DOHH2 (cell line): ENCODE results near the gene SLC44A1.
A peak's percentile ranks its signal among the peaks of the same experiment; 100 is the strongest.

Source experiments
- H3F3A ChIP-seq: fragments of 200-600 bp; sonication (generic), shearing (Covaris generic); 2 replicates; pipeline ENCODE4 v1.6.0; 2016; ENCODE audit warnings: antibody characterized with exemption, mild to moderate bottlenecking; ENCODE audit not compliant: control insufficient read depth, insufficient read depth
- H3K27ac ChIP-seq: fragments of 200-600 bp; sonication (generic); 2 replicates; pipeline ENCODE4 v1.5.1; 2014; ENCODE audit warnings: low read depth, mild to moderate bottlenecking, low read length, moderate library complexity
- H3K27me3 ChIP-seq: fragments of 200-600 bp; sonication (generic); 2 replicates; pipeline ENCODE4 v1.6.1; 2014; ENCODE audit warnings: mild to moderate bottlenecking, low read length, mixed read lengths; ENCODE audit not compliant: control insufficient read depth
- H3K36me3 ChIP-seq: fragments of 200-600 bp; sonication (generic); 2 replicates; pipeline ENCODE4 v1.6.1; 2014; ENCODE audit warnings: mild to moderate bottlenecking, low read length, moderate library complexity, mixed read lengths; ENCODE audit not compliant: control insufficient read depth
- H3K4me1 ChIP-seq: fragments of 200-600 bp; sonication (generic); 2 replicates; pipeline ENCODE4 v1.6.1; 2014; ENCODE audit warnings: mild to moderate bottlenecking, low read length, mixed read lengths; ENCODE audit not compliant: control insufficient read depth
- H3K4me2 ChIP-seq: fragments of 200-600 bp; sonication (generic); 2 replicates; pipeline ENCODE4 v1.6.0; 2014; ENCODE audit warnings: mild to moderate bottlenecking, low read length, moderate library complexity
- H3K4me3 ChIP-seq: fragments of 200-600 bp; sonication (generic); 2 replicates; pipeline ENCODE4 v1.5.1; 2014; ENCODE audit warnings: mild to moderate bottlenecking, low read length, mixed read lengths
- H3K79me2 ChIP-seq: fragments of 200-600 bp; sonication (generic); 2 replicates; pipeline ENCODE4 v1.6.1; 2014; ENCODE audit warnings: mild to moderate bottlenecking, low read length, mixed read lengths; ENCODE audit not compliant: control insufficient read depth
- H3K9me2 ChIP-seq: fragments of 200-600 bp; sonication (generic); replicated peaks from 2 replicates; pipeline ENCODE4 v1.6.1; 2014; ENCODE audit warnings: mild to moderate bottlenecking, low read length, mixed read lengths; ENCODE audit not compliant: control insufficient read depth
- H3K9me3 ChIP-seq: fragments of 200-600 bp; sonication (generic); 2 replicates; pipeline ENCODE4 v1.6.1; 2014; ENCODE audit warnings: antibody characterized with exemption, low read length, mixed read lengths; ENCODE audit not compliant: control insufficient read depth, insufficient read depth
- H4K20me1 ChIP-seq: fragments of 200-600 bp; sonication (generic); 2 replicates; pipeline ENCODE4 v1.6.0; 2014; ENCODE audit warnings: low read depth, mild to moderate bottlenecking, antibody characterized with exemption, low read length, moderate library complexity; ENCODE audit not compliant: control insufficient read depth, insufficient read depth
- CTCF ChIP-seq: fragments of 200-600 bp; sonication (generic); IDR thresholded peaks from one replicate; pipeline ENCODE4 v1.5.1; 2014; ENCODE audit warnings: antibody characterized with exemption, mild to moderate bottlenecking, low read depth, low read length; ENCODE audit not compliant: poor library complexity, severe bottlenecking
- EZH2phosphoT487 ChIP-seq: fragments of 200-600 bp; sonication (generic); IDR thresholded peaks from 2 replicates; pipeline ENCODE4 v1.6.1; 2017; ENCODE audit warnings: borderline replicate concordance, mild to moderate bottlenecking, antibody characterized with exemption, low read length, moderate library complexity, mixed read lengths

Gene SLC44A1

DNA sequence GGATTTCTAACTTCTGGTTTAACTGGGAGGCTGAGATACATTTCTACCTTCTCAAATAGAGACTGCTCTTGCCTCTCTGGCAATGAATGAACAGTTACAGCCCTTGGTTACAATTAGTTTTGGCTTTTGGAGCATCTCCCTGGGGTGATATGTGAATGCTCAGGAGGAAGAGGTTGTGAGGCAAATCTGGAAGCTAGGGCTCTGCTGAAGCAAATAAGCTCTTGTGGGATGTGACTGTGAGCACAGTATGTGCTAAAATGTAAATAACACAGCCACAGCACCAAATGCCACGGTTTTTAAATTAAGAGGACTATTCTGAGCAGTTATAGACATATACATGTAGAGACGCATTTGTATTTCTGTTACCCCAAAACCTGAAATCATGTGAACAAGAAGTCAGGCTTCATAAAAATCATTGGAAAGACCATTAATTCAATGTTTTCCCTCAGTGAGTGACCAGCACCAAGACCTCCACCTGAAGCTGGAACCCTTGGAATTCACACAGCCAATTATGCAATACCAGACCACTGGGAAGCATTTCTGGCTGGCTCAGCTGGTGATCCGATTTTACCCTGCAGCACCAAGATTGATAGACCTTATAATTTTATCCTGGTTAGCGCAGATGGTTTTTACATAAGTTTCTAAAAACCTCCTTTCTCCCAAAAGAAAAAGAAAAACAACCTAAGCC is 3.0 kb upstream of the SLC44A1 start:
- Histone ChIP-seq H3K4me2 (no peak overlapping the region), H3K79me2 (peaks cover 16% of the 10 kb centered on the region), H3K27me3 (peaks cover 35% of the 10 kb centered on the region), H3K36me3 (no peaks in the 10 kb centered on the region), H3K4me3 (no peak overlapping the region), H3K9me2 (no peaks in the 10 kb centered on the region), H3K27ac (no peak overlapping the region), H3F3A (peaks cover 20% of the 10 kb centered on the region), H3K4me1 (peaks cover 32% of the 10 kb centered on the region), H4K20me1 (no peaks in the 10 kb centered on the region), H3K9me3 (no peaks in the 10 kb centered on the region)
- no peak for TF ChIP-seq EZH2phosphoT487
- no peak for TF ChIP-seq CTCF

DNA sequence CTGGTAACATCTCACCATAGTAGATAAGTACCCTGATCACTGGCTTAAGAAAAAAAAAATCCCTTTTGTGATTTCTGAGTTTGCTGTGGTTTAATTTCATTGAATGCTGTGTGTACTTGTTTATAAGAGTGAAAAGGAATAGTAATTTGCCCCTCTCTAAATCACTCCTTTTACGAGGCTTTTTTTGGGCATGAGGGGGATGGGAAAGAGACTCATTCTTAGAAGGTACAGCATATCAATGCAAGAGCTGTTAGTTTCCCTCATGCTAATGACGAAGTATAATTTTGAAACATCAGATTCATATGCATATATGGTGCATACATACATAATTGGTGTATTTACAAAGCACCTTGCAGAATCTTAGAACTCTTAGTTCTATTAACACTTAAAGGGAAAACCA is 2.4 kb upstream of the SLC44A1 start:
- no peaks in the 10 kb centered on the region for H3K36me3 ChIP-seq
- H3K27me3 ChIP-seq: peaks cover 35% of the 10 kb centered on the region
- H3K4me2 ChIP-seq: peak overlapping the region; percentile 16; the same call in 1 of the 2 replicates
- peaks cover 36% of the 10 kb centered on the region for H3K4me1 ChIP-seq
- no peaks in the 10 kb centered on the region for H3K9me3 ChIP-seq
- TF ChIP-seq CTCF (no peak), EZH2phosphoT487 (no peak)
- H3K27ac ChIP-seq: no peak overlapping the region
- H4K20me1 ChIP-seq: peaks cover 4% of the 10 kb centered on the region; the same call in 1 of the 2 replicates
- peaks cover 20% of the 10 kb centered on the region for H3F3A ChIP-seq
- no peaks in the 10 kb centered on the region for H3K9me2 ChIP-seq
- H3K79me2 ChIP-seq: peaks cover 22% of the 10 kb centered on the region
- H3K4me3 ChIP-seq: no peak overlapping the region

DNA sequence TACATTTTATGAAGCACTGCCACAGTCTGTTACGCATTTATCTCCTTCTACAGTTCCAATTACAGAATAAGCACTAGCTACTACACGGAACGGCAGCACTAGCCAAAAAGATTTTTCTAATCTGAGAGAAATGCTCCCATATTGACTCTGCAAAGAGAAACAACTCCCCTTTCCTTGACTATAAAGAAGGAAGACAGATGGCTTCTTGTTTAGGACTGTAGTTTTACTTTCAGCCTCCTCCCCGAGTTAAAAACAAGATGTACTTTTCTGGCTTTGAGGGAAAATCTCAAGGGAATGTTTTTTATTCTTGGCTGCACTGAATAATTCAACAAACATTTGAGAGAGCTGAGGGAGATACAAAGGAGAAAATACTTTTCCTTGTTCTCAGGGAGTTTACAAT is 1.9 kb upstream of the SLC44A1 start:
- Histone ChIP-seq H3K9me2 (no peaks in the 10 kb centered on the region), H3K27ac (no peak overlapping the region), H4K20me1 (peaks cover 6% of the 10 kb centered on the region; the same call in 1 of the 2 replicates), H3K4me3 (no peak overlapping the region), H3K9me3 (no peaks in the 10 kb centered on the region), H3K27me3 (peaks cover 35% of the 10 kb centered on the region), H3K4me2 (peak overlapping the region; percentile 16), H3K36me3 (no peaks in the 10 kb centered on the region), H3F3A (peaks cover 20% of the 10 kb centered on the region), H3K4me1 (peaks cover 36% of the 10 kb centered on the region), H3K79me2 (peaks cover 27% of the 10 kb centered on the region)
- TF ChIP-seq CTCF (no peak), EZH2phosphoT487 (no peak)
